GM23338 (cell line): Measurements from ENCODE around the gene IGFBPL1. TPM values are rescaled to one million over a fixed set of nuclear protein-coding genes. Genes with fewer than 3 reads are reported as not detected.

Source experiments
- CREB1 ChIP-seq: fragments of 250-450 bp; sonication (Bioruptor Pico); IDR thresholded peaks from 2 replicates; pipeline ENCODE4 v1.5.0; 2020; ENCODE audit warnings: low read depth, mild to moderate bottlenecking, moderate library complexity
- CTCF ChIP-seq, 2 experiments: fragments of 200-600 bp in 1 of 2; sonication (generic) in 1 of 2; conservative IDR thresholded peaks; 2 replicates each; pipeline versions ENCODE4 v1.5.1 to v1.6.1; 2016 to 2017; ENCODE audit warnings: antibody characterized with exemption in 2 of 2, low read depth in 2 of 2, mild to moderate bottlenecking in 2 of 2, moderate library complexity in 1 of 2
- ETS1 ChIP-seq: IDR thresholded peaks from 2 replicates; pipeline ENCODE4 v1.6.1; 2016; ENCODE audit warnings: antibody characterized with exemption
- EZH2phosphoT487 ChIP-seq: fragments of 200-600 bp; sonication (generic); IDR thresholded peaks from one replicate; pipeline ENCODE4 v1.8.1; 2018; ENCODE audit warnings: antibody characterized with exemption; ENCODE audit not compliant: unreplicated experiment
- NANOG ChIP-seq: IDR thresholded peaks from 2 replicates; pipeline ENCODE4 v1.6.1; 2016; ENCODE audit warnings: antibody characterized with exemption, borderline replicate concordance
- STAT1 ChIP-seq: IDR thresholded peaks from one replicate; pipeline ENCODE4 v1.6.1; 2016; ENCODE audit warnings: antibody characterized with exemption; ENCODE audit not compliant: unreplicated experiment
- ZNF114 ChIP-seq: fragments of 250-450 bp; sonication (Bioruptor Pico); IDR thresholded peaks from 2 replicates; pipeline ENCODE4 v1.5.0; 2020; ENCODE audit warnings: mild to moderate bottlenecking, moderate library complexity
- ZNF462 ChIP-seq: fragments of 250-450 bp; sonication (Bioruptor Pico); IDR thresholded peaks from 2 replicates; pipeline ENCODE4 v1.5.0; 2020; ENCODE audit warnings: mild to moderate bottlenecking, moderate library complexity
- polyA plus RNA-seq: library from polyadenylated mRNA; unstranded; fragments of >200 nt; fragmentation: Nextera tagmentation; extraction: Ambion mirVana; gene quantifications from 2 replicates; pipeline ENCODE4 v1.2.1, GENCODE V29; 2016
- total RNA-seq: library from RNA; depleted of rRNA; stranded (reverse); fragments of >200 nt; shearing (Covaris generic); gene quantifications from 2 replicates; pipeline ENCODE4 v1.2.3, GENCODE V29; 2014

The IGFBPL1 gene
- total and polyA plus RNA-seq, 2 experiments from 2014 or later, result 9.4 to 75.6 TPM

GRCh38 chr9:38419181-38419580 lies 5.1 kb downstream of the IGFBPL1 start (continued):
- TF ChIP-seq ZNF462 (CRISPR knock-in tag) (no peak), NANOG (no peak), ETS1 (no peak), EZH2phosphoT487 (no peak), STAT1 (no peak), ZNF114 (no peak), CREB1 (CRISPR knock-in tag) (no peak), CTCF (conservative IDR thresholded peaks at IDR 0.05; ENCODE audit: low read depth in 2 of 2) (no peak)
